HG03354 (cell line): ENCODE results near the gene EFCC1.
A peak's percentile ranks its signal among the peaks of the same experiment; 100 is the strongest.
"Not testable (repeated sequence)": the region's sequence is repeated elsewhere in the genome, so short reads cannot be mapped to it uniquely, and the experiment has no call there.

Source experiments
- ATAC-seq: cut with Tn5 transposase; IDR thresholded peaks from one replicate; pipeline ENCODE4 v1.9.1; 2021; ENCODE audit warnings: mild to moderate bottlenecking; ENCODE audit not compliant: unreplicated experiment, poor library complexity, severe bottlenecking

The EFCC1 gene

GRCh38 chr3:129063841-129064482 lies 62.9 kb downstream of the EFCC1 start:
- no peak for ATAC-seq

GRCh38 chr3:129065016-129065719 lies 64.1 kb downstream of the EFCC1 start:
- no peak for ATAC-seq

GRCh38 chr3:129065720-129066073 lies 64.6 kb downstream of the EFCC1 start:
- ATAC-seq = no peak

- not testable (repeated sequence) for ATAC-seq
Observed at GRCh38 chr3:129067719-129068118, 66.6 kb downstream of the EFCC1 start.

- ATAC-seq = no peak
Observed at GRCh38 chr3:129068291-129068886, 67.3 kb downstream of the EFCC1 start.

GRCh38 chr3:129069313-129070085 lies 68.4 kb downstream of the EFCC1 start:
- not testable (repeated sequence) for ATAC-seq

GRCh38 chr3:129070086-129070885 lies 69.2 kb downstream of the EFCC1 start:
- ATAC-seq = no peak

GRCh38 chr3:129077222-129077621 lies 76.1 kb downstream of the EFCC1 start:
- no peak for ATAC-seq

GRCh38 chr3:129078510-129078909 lies 77.4 kb downstream of the EFCC1 start:
- no peak for ATAC-seq

GRCh38 chr3:129081503-129081902 lies 80.4 kb downstream of the EFCC1 start:
- no peak for ATAC-seq

- ATAC-seq = no peak
Observed at GRCh38 chr3:129082026-129082425, 80.9 kb downstream of the EFCC1 start.

GRCh38 chr3:129084501-129084900 lies 83.4 kb downstream of the EFCC1 start:
- no peak for ATAC-seq

GRCh38 chr3:129085165-129085715 lies 84.1 kb downstream of the EFCC1 start:
- no peak for ATAC-seq

GRCh38 chr3:129085818-129086217 lies 84.7 kb downstream of the EFCC1 start:
- ATAC-seq = no peak

GRCh38 chr3:129087138-129087702 lies 86.1 kb downstream of the EFCC1 start:
- ATAC-seq = no peak

- ATAC-seq = peak; percentile 55
Observed at GRCh38 chr3:129087904-129088303, 86.8 kb downstream of the EFCC1 start.

GRCh38 chr3:129088312-129088711 lies 87.2 kb downstream of the EFCC1 start:
- not testable (repeated sequence) for ATAC-seq
